Measurements from ENCODE around the gene TMEM168.

- no peak for TF ChIP-seq YY1 (IDR thresholded peaks at IDR 0.05; ENCODE audit: insufficient read depth, insufficient read length)
- TF ChIP-seq ZNF274 (IDR thresholded peaks at IDR 0.05; ENCODE audit: low read depth, low read length): no peak
Measured at GRCh38 chr7:112763298-112763697, 26.9 kb downstream of the TMEM168 start.
